Measurements from ENCODE around the gene FBLN7. TPM values are rescaled to one million over a fixed set of nuclear protein-coding genes. Genes with fewer than 3 reads are reported as not detected.

FBLN7 gene
- total and polyA plus RNA-seq, 2 of the 8 experiments (the other 6 are each of a cell fraction or from before 2014, with no cell fraction given) = 0.30 to 0.77 TPM

GRCh38 chr2:112152476-112153178 lies 14.4 kb downstream of the FBLN7 start:
- 93% methylated on average over 10 of the region's 10 CpGs; no CpG with 5 or more reads in 1 of the 2 experiments for WGBS, 2 experiments (ENCODE audit: extremely low coverage in 1 of 2, insufficient coverage in 1 of 2, insufficient read length in 1 of 2, insufficient replicate concordance in 2 of 2, low coverage in 1 of 2, low lambda C conversion rate in 2 of 2, missing lambda C conversion rate in 1 of 2)

More at GRCh38 chr2:112152476-112153178, 14.4 kb downstream of the FBLN7 start:
- H3K79me2 ChIP-seq (ENCODE audit: control insufficient read depth in 1 of 2, insufficient read depth in 2 of 2, low read length in 2 of 2) = no peaks in the 10 kb centered on the region
- TF ChIP-seq NRF1 (IDR thresholded peaks at IDR 0.05; ENCODE audit: low read depth, low read length) = no peak
- TF ChIP-seq CHD1 (IDR thresholded peaks at IDR 0.05; ENCODE audit: low read depth, low read length) = no peak
- TF ChIP-seq KDM5A (IDR thresholded peaks at IDR 0.05; ENCODE audit: low read length) = no peak
- no peak for TF ChIP-seq SUZ12 (IDR thresholded peaks at IDR 0.05; ENCODE audit: low read length)
- no peak overlapping the region for H3K56ac ChIP-seq (replicated peaks; ENCODE audit: insufficient read length, low read depth, low read length)
- H3K23ac ChIP-seq (ENCODE audit: insufficient read length) = no peak overlapping the region
- no peaks in the 10 kb centered on the region for H3K79me1 ChIP-seq (ENCODE audit: low read depth, low read length)
- H4K5ac ChIP-seq (ENCODE audit: insufficient read length, low read depth, low read length) = no peak overlapping the region
- H4K8ac ChIP-seq (ENCODE audit: extremely low read depth, insufficient read depth, low read length) = no peak overlapping the region
- H3K4ac ChIP-seq (replicated peaks; ENCODE audit: insufficient read length, low read depth, low read length) = no peak overlapping the region
- POLR2A ChIA-PET (ENCODE audit: partially characterized antibody) = no interaction called here
- H4K91ac ChIP-seq (replicated peaks; ENCODE audit: insufficient read length, low read length) = no peak overlapping the region
- H2BK20ac ChIP-seq (ENCODE audit: low read length) = no peak overlapping the region
- CTCF ChIA-PET (ENCODE audit: partially characterized antibody) = no interaction called here
- no peak overlapping the region for H2BK120ac ChIP-seq (replicated peaks; ENCODE audit: low read depth, low read length)
- H3K27ac ChIP-seq (ENCODE audit: low read depth, low read length) = no peak overlapping the region
- peaks cover 0 to 7% (median 2%) of the 10 kb centered on the region in 4 experiments; a peak in 3 of 7 replicates for H3K4me1 ChIP-seq (replicated peaks in 1 of 4; ENCODE audit: control insufficient read depth in 3 of 4, insufficient read depth in 4 of 4, low read length in 3 of 4)
- no peaks in the 10 kb centered on the region for H4K20me1 ChIP-seq (replicated peaks in 1 of 2; ENCODE audit: control insufficient read depth in 1 of 2, insufficient read depth in 2 of 2, low read length in 2 of 2)
- H3K18ac ChIP-seq (ENCODE audit: extremely low read depth, low read length) = no peak overlapping the region
- H3K9ac ChIP-seq (replicated peaks in 1 of 4; ENCODE audit: extremely low read depth in 1 of 4, low read depth in 3 of 4, low read length in 3 of 4) = no peak overlapping the region
- no peak overlapping the region for H3K4me3 ChIP-seq (ENCODE audit: extremely low read depth in 1 of 4, insufficient read depth in 2 of 4, low read depth in 3 of 4, low read length in 4 of 4)
- no peak overlapping the region for H2BK5ac ChIP-seq (ENCODE audit: low read depth, low read length)
- no peak overlapping the region for H2AK5ac ChIP-seq (ENCODE audit: low read depth, low read length)
- no peak overlapping the region for H3K14ac ChIP-seq (ENCODE audit: insufficient read length)
- H2AFZ ChIP-seq (ENCODE audit: low read length) = no peak overlapping the region
- no peak overlapping the region for H2BK15ac ChIP-seq (ENCODE audit: low read length)
- no peaks in the 10 kb centered on the region for H3K9me3 ChIP-seq (ENCODE audit: insufficient read depth in 2 of 2, low read depth in 1 of 2, low read length in 1 of 2)
- no peak overlapping the region for H3K4me2 ChIP-seq (ENCODE audit: insufficient read depth in 1 of 2, low read depth in 2 of 2, low read length in 2 of 2)
- no peaks in the 10 kb centered on the region; a peak in 1 of 7 replicates for H3K27me3 ChIP-seq (replicated peaks in 1 of 4; ENCODE audit: control insufficient read depth in 3 of 4, extremely low read depth in 1 of 4, insufficient read depth in 3 of 4, low read length in 3 of 4)
- no peaks in the 10 kb centered on the region for H3K36me3 ChIP-seq (ENCODE audit: control insufficient read depth in 2 of 4, insufficient read depth in 4 of 4, low read length in 3 of 4)
- no peaks in the 10 kb centered on the region for H3K23me2 ChIP-seq (ENCODE audit: low read depth, low read length)
- FAIRE-seq = no peak
- no peak overlapping the region for H2BK12ac ChIP-seq (ENCODE audit: low read depth, low read length)
- peak in 1 of 2 experiments; percentile 24 for DNase-seq (ENCODE audit: low read depth in 1 of 2, low spot score in 2 of 2)

All from H1 (cell line).